Smooth muscle cell (in vitro differentiated cells): ENCODE data around the gene ERICH2. TPM values are rescaled to one million over a fixed set of nuclear protein-coding genes. Genes with fewer than 3 reads are reported as not detected.

ENCODE experiments used
- DNase-seq: peaks from one replicate; lab custom pipeline; 2025; ENCODE audit not compliant: unreplicated experiment; lab: John Stamatoyannopoulos, UW
- H2AFZ ChIP-seq: fragments of 200-600 bp; sonication (generic); 2 replicates; pipeline ENCODE4 v1.6.0; 2016; ENCODE audit warnings: antibody characterized with exemption, low read depth, mild to moderate bottlenecking
- H3F3A ChIP-seq: fragments of 200-600 bp; sonication (generic); 2 replicates; pipeline ENCODE4 v1.6.0; 2017; ENCODE audit warnings: antibody characterized with exemption, low read depth
- H3K27ac ChIP-seq: fragments of 200-600 bp; sonication (generic); 2 replicates; pipeline ENCODE4 v1.5.1; 2016; ENCODE audit warnings: low read depth, mild to moderate bottlenecking
- H3K27me3 ChIP-seq: fragments of 200-600 bp; sonication (generic); 2 replicates; pipeline ENCODE4 v1.6.1; 2016; ENCODE audit warnings: low read depth, mild to moderate bottlenecking
- H3K36me3 ChIP-seq: fragments of 200-600 bp; sonication (generic); 2 replicates; pipeline ENCODE4 v1.5.1; 2016; ENCODE audit warnings: low read depth
- H3K4me1 ChIP-seq: fragments of 200-600 bp; sonication (generic); 2 replicates; pipeline ENCODE4 v1.5.1; 2016; ENCODE audit warnings: low read depth
- H3K4me2 ChIP-seq: fragments of 200-600 bp; sonication (generic); 2 replicates; pipeline ENCODE4 v1.6.0; 2016; ENCODE audit warnings: mild to moderate bottlenecking
- H3K4me3 ChIP-seq: fragments of 200-600 bp; sonication (generic); 2 replicates; pipeline ENCODE4 v1.5.1; 2016; ENCODE audit warnings: mild to moderate bottlenecking
- H3K79me2 ChIP-seq: fragments of 200-600 bp; sonication (generic); 2 replicates; pipeline ENCODE4 v1.6.0; 2016; ENCODE audit warnings: low read depth, mild to moderate bottlenecking
- H3K9ac ChIP-seq: fragments of 200-600 bp; sonication (generic); 2 replicates; pipeline ENCODE4 v1.6.0; 2016; ENCODE audit warnings: low read depth
- H3K9me3 ChIP-seq: fragments of 200-600 bp; sonication (generic); replicated peaks from 2 replicates; pipeline ENCODE4 v1.5.1; 2016; ENCODE audit warnings: low read depth
- H4K20me1 ChIP-seq: fragments of 200-600 bp; sonication (generic); 2 replicates; pipeline ENCODE4 v1.6.0; 2016; ENCODE audit warnings: low read depth
- WGBS: methylation state at CpG from one replicate; pipeline ENCODE4 v1.1.7; 2016; ENCODE audit warnings: low lambda C conversion rate; 5-methylcytosine and 5-hydroxymethylcytosine counted together
- polyA plus RNA-seq: library from polyadenylated mRNA; unstranded; fragments of >200 nt; fragmentation: Nextera tagmentation; extraction: Ambion mirVana; gene quantifications from 2 replicates; pipeline ENCODE4 v1.2.1, GENCODE V29; 2016
- total RNA-seq: library from RNA; depleted of rRNA; stranded (reverse); fragments of >200 nt; gene quantifications from 2 replicates; pipeline ENCODE4 v1.2.3, GENCODE V29; 2014
- TF ChIP-seq, protein P1 (sequence below): fragments of 200-600 bp; sonication (generic); IDR thresholded peaks from 2 replicates; pipeline ENCODE4 v1.5.1; 2017; ENCODE audit warnings: borderline replicate concordance, mild to moderate bottlenecking, antibody characterized with exemption; ENCODE audit not compliant: insufficient read depth, poor library complexity, severe bottlenecking

ERICH2 gene
- total and polyA plus RNA-seq, 2 experiments from 2014 or later: 1.3 TPM; not detected in 1

DNA sequence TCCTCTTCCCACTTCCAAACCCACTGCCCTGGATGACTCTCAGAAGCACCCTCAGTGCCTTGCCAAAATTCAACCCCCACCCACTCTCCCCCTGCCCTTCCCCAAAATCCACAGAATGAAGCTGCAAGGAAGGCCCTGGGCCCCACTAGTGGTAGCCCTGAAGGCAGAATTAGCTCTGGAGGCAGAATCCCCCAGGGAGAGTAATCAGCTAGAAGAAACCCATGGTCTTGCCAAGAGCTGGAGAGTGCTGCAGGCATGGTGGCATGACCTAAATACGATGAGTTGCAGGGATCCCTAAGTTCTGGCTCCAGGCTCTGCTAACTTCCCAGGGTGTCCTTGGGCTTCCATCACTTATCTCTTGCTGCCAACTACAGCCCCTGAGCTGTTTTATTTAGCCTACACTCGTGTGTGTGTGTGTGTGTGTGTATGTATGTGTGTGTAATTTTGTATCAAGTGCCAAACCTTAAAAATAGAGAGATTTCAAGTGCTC lies 54.4 kb downstream of the ERICH2 start:
- H3K9ac ChIP-seq: no peak overlapping the region
- H3K4me3 ChIP-seq: no peak overlapping the region
- H3K4me1 ChIP-seq: peaks cover 36% of the 10 kb centered on the region
- H3K79me2 ChIP-seq: no peaks in the 10 kb centered on the region
- H4K20me1 ChIP-seq: no peaks in the 10 kb centered on the region
- 79% methylated on average over 2 of the region's 2 CpGs for WGBS
- no peaks in the 10 kb centered on the region for H3K36me3 ChIP-seq
- no peak for DNase-seq
- H3K4me2 ChIP-seq: no peak overlapping the region
- H3K9me3 ChIP-seq: no peaks in the 10 kb centered on the region
- H3F3A ChIP-seq: no peaks in the 10 kb centered on the region
- no peak overlapping the region for H2AFZ ChIP-seq
- no peak overlapping the region for H3K27ac ChIP-seq
- H3K27me3 ChIP-seq: peaks cover 87% of the 10 kb centered on the region
- TF ChIP-seq, protein P1, sequence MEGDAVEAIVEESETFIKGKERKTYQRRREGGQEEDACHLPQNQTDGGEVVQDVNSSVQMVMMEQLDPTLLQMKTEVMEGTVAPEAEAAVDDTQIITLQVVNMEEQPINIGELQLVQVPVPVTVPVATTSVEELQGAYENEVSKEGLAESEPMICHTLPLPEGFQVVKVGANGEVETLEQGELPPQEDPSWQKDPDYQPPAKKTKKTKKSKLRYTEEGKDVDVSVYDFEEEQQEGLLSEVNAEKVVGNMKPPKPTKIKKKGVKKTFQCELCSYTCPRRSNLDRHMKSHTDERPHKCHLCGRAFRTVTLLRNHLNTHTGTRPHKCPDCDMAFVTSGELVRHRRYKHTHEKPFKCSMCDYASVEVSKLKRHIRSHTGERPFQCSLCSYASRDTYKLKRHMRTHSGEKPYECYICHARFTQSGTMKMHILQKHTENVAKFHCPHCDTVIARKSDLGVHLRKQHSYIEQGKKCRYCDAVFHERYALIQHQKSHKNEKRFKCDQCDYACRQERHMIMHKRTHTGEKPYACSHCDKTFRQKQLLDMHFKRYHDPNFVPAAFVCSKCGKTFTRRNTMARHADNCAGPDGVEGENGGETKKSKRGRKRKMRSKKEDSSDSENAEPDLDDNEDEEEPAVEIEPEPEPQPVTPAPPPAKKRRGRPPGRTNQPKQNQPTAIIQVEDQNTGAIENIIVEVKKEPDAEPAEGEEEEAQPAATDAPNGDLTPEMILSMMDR: no peak

DNA sequence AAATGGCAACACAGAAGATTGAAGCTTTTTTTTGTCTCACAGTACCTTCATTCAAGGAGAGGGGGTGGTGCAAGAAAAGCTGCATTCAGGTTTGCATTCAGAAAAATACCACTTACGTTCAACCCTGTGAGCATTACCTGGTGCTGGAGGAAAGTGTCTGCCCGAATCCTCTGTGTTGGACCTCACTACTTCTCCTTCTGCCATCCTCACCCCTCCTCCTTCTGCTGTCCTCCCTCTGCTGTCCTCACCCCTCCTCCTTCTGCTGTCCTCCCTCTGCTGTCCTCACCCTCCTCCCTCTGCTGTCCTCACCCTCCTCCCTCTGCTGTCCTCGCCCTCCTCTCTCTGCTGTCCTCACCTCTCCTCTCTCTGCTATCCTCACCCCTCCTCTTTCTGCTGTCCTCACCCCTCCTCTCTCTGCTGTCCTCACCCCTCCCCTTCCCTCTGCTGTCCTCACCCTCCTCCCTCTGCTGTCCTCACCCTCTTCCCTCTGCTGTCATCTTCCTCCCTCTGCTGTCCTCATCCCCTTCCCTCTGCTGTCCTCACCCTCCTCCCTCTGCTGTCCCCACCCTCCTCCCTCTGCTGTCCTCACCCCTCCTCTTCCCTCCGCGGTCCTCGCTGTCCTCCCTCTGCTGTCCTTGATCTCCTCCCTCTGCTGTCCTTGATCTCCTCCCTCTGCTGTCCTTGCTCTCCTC lies 57.8 kb downstream of the ERICH2 start:
- Histone ChIP-seq H3K79me2 (no peaks in the 10 kb centered on the region), H3K27me3 (peaks cover 55% of the 10 kb centered on the region), H3K27ac (no peak overlapping the region), H2AFZ (no peak overlapping the region), H4K20me1 (no peaks in the 10 kb centered on the region), H3F3A (no peaks in the 10 kb centered on the region), H3K4me1 (peaks cover 8% of the 10 kb centered on the region), H3K9ac (no peak overlapping the region), H3K9me3 (no peaks in the 10 kb centered on the region), H3K4me2 (no peak overlapping the region), H3K4me3 (no peak overlapping the region), H3K36me3 (no peaks in the 10 kb centered on the region)
- TF ChIP-seq, protein P1: no peak
- no peak for DNase-seq
- 90% methylated on average over 2 of the region's 6 CpGs for WGBS

DNA sequence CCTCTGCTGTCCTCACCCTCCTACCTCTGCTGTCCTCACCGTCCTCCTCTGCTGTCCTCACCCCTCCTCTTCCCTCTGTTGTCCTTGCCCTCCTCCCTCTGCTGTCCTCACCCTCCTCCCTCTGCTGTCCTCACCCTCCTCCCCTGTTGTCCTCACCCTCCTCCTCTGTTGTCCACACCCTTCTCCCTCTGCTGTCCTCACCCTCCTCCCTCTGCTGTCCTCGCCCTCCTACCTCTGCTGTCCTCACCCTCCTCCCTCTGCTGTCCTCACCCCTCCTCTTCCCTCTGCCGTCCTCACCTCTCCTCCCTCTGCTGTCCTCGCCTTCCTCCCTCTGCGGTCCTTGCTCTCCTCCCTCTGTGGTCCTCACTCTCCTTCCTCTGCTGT lies 58.3 kb downstream of the ERICH2 start:
- no peak overlapping the region for H3K9ac ChIP-seq
- H3K4me2 ChIP-seq: no peak overlapping the region
- 83% methylated on average over 5 of the region's 5 CpGs for WGBS
- H4K20me1 ChIP-seq: no peaks in the 10 kb centered on the region
- no peak overlapping the region for H3K4me3 ChIP-seq
- TF ChIP-seq, protein P1: no peak
- H3K36me3 ChIP-seq: no peaks in the 10 kb centered on the region
- no peak overlapping the region for H2AFZ ChIP-seq
- H3K79me2 ChIP-seq: no peaks in the 10 kb centered on the region
- H3K4me1 ChIP-seq: peaks cover 5% of the 10 kb centered on the region
- no peaks in the 10 kb centered on the region for H3K9me3 ChIP-seq
- no peak overlapping the region for H3K27ac ChIP-seq
- no peak for DNase-seq
- no peaks in the 10 kb centered on the region for H3F3A ChIP-seq
- peaks cover 50% of the 10 kb centered on the region for H3K27me3 ChIP-seq

DNA sequence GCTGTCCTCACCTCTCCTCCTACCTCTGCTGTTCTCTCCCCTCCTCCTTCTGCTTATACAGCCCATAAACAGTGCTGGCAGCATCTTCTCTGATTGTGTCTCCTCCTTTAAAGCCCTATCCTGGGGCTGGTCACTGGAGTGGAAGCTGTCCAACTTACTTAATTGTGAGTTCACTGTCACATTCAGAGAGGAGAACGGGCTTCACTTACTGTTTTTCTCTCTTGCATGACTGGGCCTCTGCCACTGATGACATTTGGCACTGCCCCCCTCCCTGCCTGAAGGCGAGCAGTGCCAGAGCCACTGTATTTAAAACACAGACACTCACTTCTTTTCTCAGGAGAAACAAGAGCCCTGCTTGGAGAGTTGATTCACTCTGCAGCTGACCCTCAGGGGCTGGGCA lies 58.9 kb downstream of the ERICH2 start:
- peaks cover 45% of the 10 kb centered on the region for H3K27me3 ChIP-seq
- TF ChIP-seq, protein P1: no peak
- H3K9me3 ChIP-seq: no peaks in the 10 kb centered on the region
- H3F3A ChIP-seq: no peaks in the 10 kb centered on the region
- no peak overlapping the region for H3K27ac ChIP-seq
- peaks cover under 1% of the 10 kb centered on the region for H3K4me1 ChIP-seq
- 75% methylated on average over 2 of the region's 2 CpGs for WGBS
- H3K4me2 ChIP-seq: no peak overlapping the region
- H4K20me1 ChIP-seq: no peaks in the 10 kb centered on the region
- H3K36me3 ChIP-seq: no peaks in the 10 kb centered on the region
- DNase-seq: no peak
- H2AFZ ChIP-seq: no peak overlapping the region
- no peak overlapping the region for H3K4me3 ChIP-seq
- H3K79me2 ChIP-seq: no peaks in the 10 kb centered on the region
- H3K9ac ChIP-seq: no peak overlapping the region
